Panc1 (cell line): ENCODE results near the gene ATP11C.

Source experiments
- CTCF ChIP-seq: fragments of 450-650 bp; IDR thresholded peaks from 2 replicates; pipeline ENCODE4 v1.5.1; 2017; ENCODE audit warnings: mild to moderate bottlenecking
- POLR2AphosphoS5 ChIP-seq: IDR thresholded peaks from 2 replicates; pipeline ENCODE4 v1.6.1; 2012; ENCODE audit warnings: mild to moderate bottlenecking, low read depth, low read length, moderate library complexity
- SIN3A ChIP-seq: IDR thresholded peaks from 2 replicates; pipeline ENCODE4 v1.6.1; 2012; ENCODE audit warnings: low read depth, mild to moderate bottlenecking, low read length, moderate library complexity, borderline replicate concordance; ENCODE audit not compliant: insufficient read depth

GRCh38 chrX:139708067-139708466 is 224.8 kb downstream of the ATP11C start, which contains the start of gene MCF2:
- TF ChIP-seq POLR2AphosphoS5: no peak
- no peak for TF ChIP-seq CTCF
- TF ChIP-seq SIN3A: no peak
